Ascending aorta (tissue), 2 donors: ENCODE results near the gene MYO1E. TPM values are rescaled to one million over a fixed set of nuclear protein-coding genes. Genes with fewer than 3 reads are reported as not detected.

ENCODE experiments used
- DNase-seq, 2 donors: peaks; one replicate each; pipeline ENCODE4 v3.0.0-alpha.2; 2019; ENCODE audit warnings: low spot score in 2 of 2
- H3K27ac ChIP-seq, 2 donors: fragments of 200-600 bp; sonication (generic); one replicate each; pipeline ENCODE4 v1.5.1; 2016 to 2017; ENCODE audit warnings: mild to moderate bottlenecking in 1 of 2
- H3K27me3 ChIP-seq: fragments of 200-600 bp; sonication (generic); one replicate; pipeline ENCODE4 v1.5.1; 2017
- H3K36me3 ChIP-seq, 2 donors: fragments of 200-600 bp; sonication (generic); one replicate each; pipeline ENCODE4 v1.5.1; 2016
- H3K4me1 ChIP-seq, 2 donors: fragments of 200-600 bp; sonication (generic); one replicate each; pipeline ENCODE4 v1.5.1; 2016 to 2017; ENCODE audit warnings: mild to moderate bottlenecking in 1 of 2
- H3K4me3 ChIP-seq, 2 donors: fragments of 200-600 bp; sonication (generic); one replicate each; pipeline ENCODE4 v1.5.1; 2016 to 2017; ENCODE audit warnings: mild to moderate bottlenecking in 1 of 2
- H3K9me3 ChIP-seq, 2 donors: fragments of 200-600 bp; sonication (generic); one replicate each; pipeline ENCODE4 v1.5.1; 2016
- CTCF ChIP-seq, 3 experiments: fragments of 200-600 bp in 2 of 3; fragments of 450-650 bp in 1 of 3; sonication (generic) in 2 of 3; IDR thresholded peaks; one replicate each; pipeline ENCODE4 v1.5.1; 2016 to 2019; ENCODE audit warnings: antibody characterized with exemption in 3 of 3, mild to moderate bottlenecking in 1 of 3, moderate library complexity in 1 of 3
- intact Hi-C: fragments of 100-400 bp; cut with DNase I; formaldehyde crosslinking; loops from one replicate; pipeline ENCODE4 v1.15.1; 2023
- total RNA-seq: library from RNA; depleted of rRNA; stranded (reverse); fragments of >200 nt; gene quantifications from one replicate; pipeline ENCODE4 v1.1.0, GENCODE V29; 2016

MYO1E gene
- total RNA-seq, 1 donor from 2014 or later: 48.0 TPM

- no peak for DNase-seq
- no peaks in the 10 kb centered on the region for H3K9me3 ChIP-seq
- TF ChIP-seq CTCF (IDR thresholded peaks at IDR 0.05): no peak
- H3K4me1 ChIP-seq: no peaks in the 10 kb centered on the region
- H3K36me3 ChIP-seq: no peaks in the 10 kb centered on the region
- H3K4me3 ChIP-seq: no peak overlapping the region
- H3K27ac ChIP-seq: no peak overlapping the region
- intact Hi-C loops: no loop called here
- H3K27me3 ChIP-seq: no peaks in the 10 kb centered on the region
These were observed 40.9 kb upstream of the MYO1E start for GRCh38 chr15:59413577-59413976.

GRCh38 chr15:59410391-59410896, 37.8 kb upstream of the MYO1E start:
- TF ChIP-seq CTCF (IDR thresholded peaks at IDR 0.05): no peak
- Histone ChIP-seq H3K9me3 (no peaks in the 10 kb centered on the region), H3K36me3 (no peaks in the 10 kb centered on the region), H3K27ac (no peak overlapping the region), H3K27me3 (no peaks in the 10 kb centered on the region), H3K4me1 (no peaks in the 10 kb centered on the region), H3K4me3 (no peak overlapping the region)
- intact Hi-C loops: no loop called here
- no peak for DNase-seq

- H3K4me1 ChIP-seq: no peaks in the 10 kb centered on the region
- no peak for TF ChIP-seq CTCF (IDR thresholded peaks at IDR 0.05)
- intact Hi-C loops: no loop called here
- H3K27ac ChIP-seq: no peak overlapping the region
- H3K27me3 ChIP-seq: no peaks in the 10 kb centered on the region
- no peaks in the 10 kb centered on the region for H3K9me3 ChIP-seq
- no peak overlapping the region for H3K4me3 ChIP-seq
- H3K36me3 ChIP-seq: no peaks in the 10 kb centered on the region
- DNase-seq: no peak
These were observed 35.3 kb upstream of the MYO1E start for GRCh38 chr15:59407946-59408345.

GRCh38 chr15:59406446-59406845, 33.8 kb upstream of the MYO1E start:
- no peaks in the 10 kb centered on the region for H3K9me3 ChIP-seq
- no peak overlapping the region for H3K27ac ChIP-seq
- no peaks in the 10 kb centered on the region for H3K27me3 ChIP-seq
- no peaks in the 10 kb centered on the region for H3K36me3 ChIP-seq
- no peaks in the 10 kb centered on the region for H3K4me1 ChIP-seq
- DNase-seq: no peak
- TF ChIP-seq CTCF (IDR thresholded peaks at IDR 0.05): no peak
- no peak overlapping the region for H3K4me3 ChIP-seq
- intact Hi-C loops: no loop called here

GRCh38 chr15:59405079-59405478, 32.4 kb upstream of the MYO1E start:
- no peak for DNase-seq
- no peaks in the 10 kb centered on the region for H3K4me1 ChIP-seq
- H3K27ac ChIP-seq: no peak overlapping the region
- no peaks in the 10 kb centered on the region for H3K27me3 ChIP-seq
- no peaks in the 10 kb centered on the region for H3K36me3 ChIP-seq
- intact Hi-C loops: no loop called here
- H3K4me3 ChIP-seq: no peak overlapping the region
- no peak for TF ChIP-seq CTCF (IDR thresholded peaks at IDR 0.05)
- no peaks in the 10 kb centered on the region for H3K9me3 ChIP-seq
